Mucosa of descending colon (tissue), 3 donors: Measurements from ENCODE around the gene FAP. TPM values are rescaled to one million over a fixed set of nuclear protein-coding genes. Genes with fewer than 3 reads are reported as not detected.

Experiments used
- ATAC-seq: fragments of 200-7000 bp; cut with Tn5 transposase; one replicate; pipeline ENCODE4 v1.9.1; 2020; ENCODE audit warnings: mild to moderate bottlenecking, moderate library complexity
- DNase-seq, 3 donors: peaks; one replicate each; pipeline ENCODE4 v3.0.0-alpha.2; 2020
- H3K36me3 ChIP-seq: fragments of 200-600 bp; one replicate; pipeline ENCODE4 v1.8.0; 2021; ENCODE audit warnings: low read depth, mild to moderate bottlenecking
- H3K4me1 ChIP-seq: fragments of 200-600 bp; one replicate; pipeline ENCODE4 v1.8.0; 2021; ENCODE audit warnings: low read depth, mild to moderate bottlenecking
- H3K4me3 ChIP-seq: fragments of 200-600 bp; one replicate; pipeline ENCODE4 v1.8.0; 2021; ENCODE audit warnings: mild to moderate bottlenecking
- H3K9me3 ChIP-seq: fragments of 200-600 bp; one replicate; pipeline ENCODE4 v1.8.0; 2021; ENCODE audit warnings: mild to moderate bottlenecking
- CTCF ChIP-seq: fragments of 200-600 bp; IDR thresholded peaks from one replicate; pipeline ENCODE4 v1.8.0; 2022; ENCODE audit warnings: antibody characterized with exemption, mild to moderate bottlenecking
- intact Hi-C, 2 donors: fragments of 100-400 bp; cut with DNase I in 1 of 2; cut with micrococcal nuclease in 1 of 2; formaldehyde crosslinking; loops; one replicate each; pipeline versions ENCODE4 v1.11.0 to v1.11.1; 2022; cut with DNase I, micrococcal nuclease
- total RNA-seq, 3 donors: library from RNA; stranded (reverse); fragmentation: NEBNext Ultra II Directional in 2 of 3; extraction: Animal tissue kit (Norgen Biotek cat#: 25700) in 2 of 3; gene quantifications; one replicate each; pipeline versions ENCODE4 v1.2.1 to v1.2.4, GENCODE V29; 2021 to 2023
- donor health status: DM: no; HTN: no; CAD: no; lungs with moderate emphysema.
- donor health status: DM: no; HTN: no; CAD: no.
- donor health status: DM: no; HTN: yes; CAD: no.

Gene FAP
- total RNA-seq, 3 donors from 2014 or later, result 0.20 to 4.0 (median 1.3) TPM

DNA sequence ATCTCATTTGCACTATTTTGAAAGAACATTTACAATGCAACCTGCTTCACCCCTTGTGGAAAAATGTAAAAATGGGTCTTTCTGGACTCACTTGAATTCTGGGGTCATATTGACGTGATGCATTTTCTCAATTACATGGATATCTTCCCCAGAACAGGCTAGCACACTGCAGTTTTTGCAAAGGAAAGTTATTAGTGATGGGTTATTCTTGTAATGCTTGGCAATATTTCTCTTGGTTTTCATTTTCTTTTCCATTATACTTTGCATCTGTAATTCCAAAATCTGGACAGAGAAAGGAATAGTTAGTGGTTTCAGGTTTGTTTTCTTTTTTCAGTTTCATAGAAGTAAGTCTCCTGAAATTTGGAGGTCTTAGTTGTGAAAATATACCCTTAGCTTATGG is 24.8 kb upstream of the FAP start:
- Histone ChIP-seq H3K36me3 (no peaks in the 10 kb centered on the region), H3K4me1 (no peaks in the 10 kb centered on the region), H3K9me3 (no peaks in the 10 kb centered on the region), H3K4me3 (no peak overlapping the region)
- DNase-seq (no peak), ATAC-seq (no peak)
- TF ChIP-seq CTCF, result no peak
- intact Hi-C loops, result no loop called here

DNA sequence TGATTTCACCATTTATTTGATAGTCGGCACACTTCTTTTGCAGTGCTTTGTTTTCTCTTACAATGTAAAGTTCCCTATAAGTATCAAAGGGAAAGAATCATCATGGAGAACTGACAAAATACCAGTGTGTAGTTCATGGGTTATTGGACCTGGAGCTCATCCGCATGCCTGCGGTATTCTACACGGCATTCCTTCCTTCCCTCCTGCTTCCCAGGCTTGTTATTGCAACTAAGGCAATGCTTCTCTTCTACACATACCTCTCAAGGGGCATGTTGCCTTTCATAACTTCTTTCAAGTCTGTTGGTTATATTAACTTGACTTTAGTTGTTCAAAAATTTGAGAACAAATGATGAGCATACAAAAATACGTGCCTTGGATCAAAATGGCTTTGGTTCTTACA is 24.3 kb upstream of the FAP start:
- TF ChIP-seq CTCF, result no peak
- intact Hi-C loops, result no loop called here
- H3K36me3 ChIP-seq, result no peaks in the 10 kb centered on the region

GRCh38 chr2:162266460-162266760 is 23.2 kb upstream of the FAP start:
- Histone ChIP-seq H3K9me3 (no peaks in the 10 kb centered on the region), H3K4me3 (no peak overlapping the region), H3K36me3 (no peaks in the 10 kb centered on the region), H3K4me1 (no peaks in the 10 kb centered on the region)
- no peak for DNase-seq
- no peak for TF ChIP-seq CTCF
- no peak for ATAC-seq
- intact Hi-C loops, result no loop called here

More for the DNA sequence above, 24.3 kb upstream of the FAP start:
- DNase-seq, result no peak
- Histone ChIP-seq H3K4me3 (no peak overlapping the region), H3K4me1 (no peaks in the 10 kb centered on the region), H3K9me3 (no peaks in the 10 kb centered on the region)
- ATAC-seq, result no peak

DNA sequence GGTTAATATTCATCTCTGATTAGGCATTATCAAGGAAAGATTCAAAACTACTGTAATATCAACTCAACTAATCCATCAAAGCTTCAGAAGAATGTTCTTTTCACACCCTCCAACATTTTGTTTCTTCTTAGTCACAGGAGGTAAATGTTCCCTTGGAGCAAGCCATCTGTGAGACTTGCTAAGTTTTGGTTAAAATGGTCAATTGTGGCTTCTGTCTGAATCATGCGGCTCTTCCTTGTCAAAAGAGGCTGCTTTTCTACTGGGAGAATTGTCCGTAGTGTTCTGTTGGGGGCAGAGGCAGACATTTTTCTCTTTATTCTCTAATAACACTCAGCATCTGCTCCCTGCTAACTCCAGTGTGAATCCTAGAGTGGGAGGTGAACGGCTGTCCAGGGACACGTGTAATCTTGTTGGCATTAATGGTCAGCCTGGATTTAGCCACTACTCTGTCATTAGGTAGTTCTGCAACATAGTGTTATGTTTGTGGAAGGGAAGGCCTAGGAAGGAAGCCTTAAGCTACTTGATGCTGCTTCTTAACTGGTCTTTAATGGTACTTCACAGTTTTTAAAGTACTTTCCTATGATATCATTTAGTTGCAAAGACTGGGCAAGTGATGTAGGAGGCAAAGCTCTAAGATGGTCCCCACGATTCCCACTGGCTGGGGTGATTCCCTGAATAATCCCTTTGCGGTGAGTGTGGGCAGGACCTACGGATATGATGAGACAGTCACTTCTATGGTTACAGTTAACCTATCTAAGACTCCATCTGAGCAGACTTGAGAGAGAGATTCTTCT is 22.6 kb upstream of the FAP start:
- intact Hi-C loops, result no loop called here
- TF ChIP-seq CTCF, result no peak
- no peaks in the 10 kb centered on the region for H3K9me3 ChIP-seq
- no peaks in the 10 kb centered on the region for H3K36me3 ChIP-seq
- H3K4me3 ChIP-seq, result no peak overlapping the region
- no peak for ATAC-seq
- no peak for DNase-seq
- H3K4me1 ChIP-seq, result no peaks in the 10 kb centered on the region

DNA sequence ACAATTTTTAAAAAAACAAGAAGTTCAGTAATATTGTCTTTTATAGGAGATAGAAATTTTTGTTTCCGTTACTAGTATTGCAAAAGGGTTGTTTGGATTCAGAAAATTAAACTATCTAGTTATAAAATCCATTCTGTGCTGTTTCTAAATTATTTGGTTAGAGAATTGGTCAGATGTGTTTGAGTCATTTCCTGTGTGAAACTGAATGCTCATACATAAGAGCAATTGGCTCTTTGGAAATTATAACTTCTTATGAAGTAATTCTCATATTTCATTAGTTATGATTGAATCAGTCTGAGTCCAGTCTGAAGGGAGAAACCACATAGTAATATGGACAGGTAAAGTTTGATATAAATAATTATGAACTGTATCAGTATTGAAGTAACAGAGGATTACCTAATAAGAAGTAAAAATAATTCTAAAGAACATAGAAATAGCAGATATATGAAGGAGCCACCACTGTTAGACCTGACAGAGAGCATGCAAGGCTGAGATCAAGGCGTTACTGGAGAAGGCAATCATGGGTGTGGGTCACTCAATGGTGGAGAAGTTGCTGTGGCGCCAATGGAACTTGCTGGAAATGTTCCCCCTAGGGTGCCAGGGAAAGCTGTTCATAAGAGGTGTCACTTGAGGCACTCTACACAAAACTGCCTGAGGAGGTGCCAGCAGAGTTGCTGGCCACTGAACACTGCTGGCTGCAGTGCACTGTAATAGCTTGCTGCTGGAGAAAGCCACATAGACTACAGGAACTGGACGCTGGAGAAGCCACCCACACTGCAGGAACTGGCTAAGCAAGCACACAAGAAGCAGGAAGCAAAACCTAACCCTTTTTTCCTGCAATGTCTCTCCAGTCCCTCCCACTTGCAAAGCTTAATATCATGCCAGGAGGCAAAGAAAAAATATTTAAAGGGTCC is 18.0 kb upstream of the FAP start:
- DNase-seq (peak; percentile 28 to 50 (median 31)), ATAC-seq (peak; percentile 83)
- H3K4me1 ChIP-seq, result no peaks in the 10 kb centered on the region
- TF ChIP-seq CTCF, result no peak
- H3K36me3 ChIP-seq, result no peaks in the 10 kb centered on the region
- intact Hi-C loops, result no loop called here
- H3K9me3 ChIP-seq, result no peaks in the 10 kb centered on the region
- H3K4me3 ChIP-seq, result no peak overlapping the region
